GM11168 (cell line): ENCODE measurements around the gene CD58.

Experiments used
- in situ Hi-C: fragments of 300-500 bp; cut with MboI; formaldehyde crosslinking; loops from one replicate; pipeline ENCODE4 v1.12.0; 2022; ENCODE audit warnings: low sequenced_read_pairs; ENCODE audit not compliant: unreplicated experiment

CD58 gene

DNA sequence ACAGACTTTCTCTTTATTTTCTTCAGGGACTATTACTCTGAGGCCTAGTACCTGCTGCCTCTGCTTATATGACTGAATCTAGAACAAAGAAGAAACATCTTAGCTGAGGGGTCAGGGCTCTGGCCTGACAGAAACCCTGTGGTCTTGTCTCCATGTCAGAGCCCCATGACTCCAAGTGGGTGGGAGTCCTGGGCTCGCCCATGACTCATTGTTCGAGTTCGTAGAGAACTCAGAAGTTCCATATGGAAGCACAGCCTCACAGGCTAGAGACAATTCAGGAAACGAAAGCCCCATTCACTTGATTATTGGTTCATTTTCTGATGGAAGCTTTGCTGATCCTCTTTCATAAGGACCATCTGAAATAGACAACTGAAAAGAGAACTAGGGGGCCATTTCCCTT is 73.2 kb downstream of the CD58 start:
- in situ Hi-C loops, result loop anchor here (10.0 kb wide), 1 partner anchor 363 kb away; no protein-coding TSS in a partner anchor

DNA sequence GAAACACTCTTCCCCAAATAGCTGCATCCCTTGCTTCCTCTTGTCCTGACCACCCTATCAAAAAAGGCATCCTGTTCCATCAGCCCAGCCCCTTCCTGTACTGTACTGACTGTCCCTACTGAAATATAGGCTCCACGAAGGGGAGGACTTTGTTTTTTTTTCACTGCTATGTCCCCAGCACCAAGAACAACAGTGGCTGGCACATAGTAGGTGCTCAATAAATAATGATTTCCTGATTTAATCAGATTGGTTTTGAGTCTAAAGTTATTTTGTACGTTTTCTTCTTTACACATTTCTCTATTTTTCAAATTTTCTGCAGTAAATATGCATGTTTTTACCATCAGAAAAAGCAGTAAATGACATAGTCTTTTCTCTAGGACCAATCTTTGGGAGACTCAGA is 73.9 kb downstream of the CD58 start:
- in situ Hi-C loops, result loop anchor here (10.0 kb wide), 1 partner anchor 362 kb away; no protein-coding TSS in a partner anchor

DNA sequence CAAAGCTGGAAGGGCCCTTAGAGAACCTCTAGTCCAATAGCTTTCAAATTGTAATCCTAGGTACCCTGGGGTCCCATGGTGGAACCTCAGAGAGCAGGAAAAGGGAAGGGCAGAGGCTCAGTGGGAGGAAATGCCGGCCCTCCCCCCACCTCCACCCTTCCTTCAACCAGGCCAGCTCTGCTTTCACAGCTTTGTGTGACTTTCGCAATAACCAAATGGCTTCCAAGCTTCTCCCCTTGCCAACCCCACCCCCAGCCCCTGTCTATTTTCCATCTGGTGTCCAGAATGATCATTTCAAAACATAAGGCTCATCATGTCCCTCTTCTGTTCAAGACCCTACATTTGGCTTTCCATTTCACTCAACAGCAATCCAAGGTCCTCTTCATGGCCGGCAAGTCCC is 74.4 kb downstream of the CD58 start:
- in situ Hi-C loops, result loop anchor here (10.0 kb wide), 1 partner anchor 362 kb away; no protein-coding TSS in a partner anchor

DNA sequence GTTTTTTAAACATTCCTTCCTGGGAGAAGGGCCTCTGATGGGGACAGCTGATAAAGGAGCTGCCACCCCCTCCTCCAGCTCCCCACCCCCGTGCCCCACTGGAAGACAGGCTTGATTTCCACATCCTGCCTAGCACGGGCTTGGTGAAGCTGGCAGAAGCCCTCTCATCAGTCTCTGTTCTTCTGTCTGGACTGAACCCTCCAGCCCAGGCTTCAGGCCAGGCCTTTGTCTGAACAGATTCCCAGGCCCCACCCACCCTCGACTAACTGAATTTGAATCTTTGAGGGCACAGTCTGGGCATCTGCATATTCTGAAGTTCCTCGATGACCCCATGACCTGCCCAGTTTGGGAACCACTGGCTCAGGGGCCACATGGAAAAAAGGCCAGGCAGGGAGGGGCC is 75.3 kb downstream of the CD58 start:
- in situ Hi-C loops, result loop anchor here (10.0 kb wide), 1 partner anchor 361 kb away; no protein-coding TSS in a partner anchor

DNA sequence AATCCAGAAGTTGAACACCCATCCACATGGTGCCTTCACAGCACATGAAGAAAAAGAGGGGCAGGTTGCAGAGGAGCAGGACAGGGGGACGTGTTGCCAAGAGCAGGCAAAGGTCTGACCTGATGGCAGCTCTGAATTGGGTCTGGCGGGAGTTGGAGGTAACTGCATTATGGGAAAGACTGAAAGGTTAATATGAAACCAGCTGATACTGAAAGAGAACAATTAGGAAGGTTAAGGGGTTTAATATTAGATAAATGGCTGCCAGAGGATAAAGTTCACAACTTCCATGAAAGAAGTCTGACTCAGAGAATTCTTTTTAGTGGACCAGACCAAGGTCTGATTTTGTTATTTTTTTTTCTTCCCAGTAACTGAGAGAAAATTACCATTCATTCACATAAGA is 76.1 kb downstream of the CD58 start:
- in situ Hi-C loops, result loop anchor here (10.0 kb wide), 1 partner anchor 360 kb away; no protein-coding TSS in a partner anchor

DNA sequence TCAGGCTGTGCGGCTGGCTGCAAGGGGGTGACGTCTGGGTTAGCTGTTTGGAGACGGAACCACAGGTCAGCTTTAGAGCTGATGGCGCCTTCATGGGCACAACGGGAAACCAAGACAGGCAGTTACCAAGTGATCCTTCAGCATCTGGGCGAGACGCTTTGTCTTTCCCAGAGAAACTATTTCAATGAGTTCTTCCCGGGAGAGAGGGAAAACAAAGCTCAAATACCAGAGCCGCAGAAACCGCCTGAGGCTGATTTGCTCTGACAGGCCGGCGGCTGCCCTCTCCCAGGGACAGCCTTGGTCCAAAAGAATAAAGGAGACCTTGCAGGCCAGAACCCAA is 76.5 kb downstream of the CD58 start:
- in situ Hi-C loops, result loop anchor here (10.0 kb wide), 1 partner anchor 360 kb away; no protein-coding TSS in a partner anchor

DNA sequence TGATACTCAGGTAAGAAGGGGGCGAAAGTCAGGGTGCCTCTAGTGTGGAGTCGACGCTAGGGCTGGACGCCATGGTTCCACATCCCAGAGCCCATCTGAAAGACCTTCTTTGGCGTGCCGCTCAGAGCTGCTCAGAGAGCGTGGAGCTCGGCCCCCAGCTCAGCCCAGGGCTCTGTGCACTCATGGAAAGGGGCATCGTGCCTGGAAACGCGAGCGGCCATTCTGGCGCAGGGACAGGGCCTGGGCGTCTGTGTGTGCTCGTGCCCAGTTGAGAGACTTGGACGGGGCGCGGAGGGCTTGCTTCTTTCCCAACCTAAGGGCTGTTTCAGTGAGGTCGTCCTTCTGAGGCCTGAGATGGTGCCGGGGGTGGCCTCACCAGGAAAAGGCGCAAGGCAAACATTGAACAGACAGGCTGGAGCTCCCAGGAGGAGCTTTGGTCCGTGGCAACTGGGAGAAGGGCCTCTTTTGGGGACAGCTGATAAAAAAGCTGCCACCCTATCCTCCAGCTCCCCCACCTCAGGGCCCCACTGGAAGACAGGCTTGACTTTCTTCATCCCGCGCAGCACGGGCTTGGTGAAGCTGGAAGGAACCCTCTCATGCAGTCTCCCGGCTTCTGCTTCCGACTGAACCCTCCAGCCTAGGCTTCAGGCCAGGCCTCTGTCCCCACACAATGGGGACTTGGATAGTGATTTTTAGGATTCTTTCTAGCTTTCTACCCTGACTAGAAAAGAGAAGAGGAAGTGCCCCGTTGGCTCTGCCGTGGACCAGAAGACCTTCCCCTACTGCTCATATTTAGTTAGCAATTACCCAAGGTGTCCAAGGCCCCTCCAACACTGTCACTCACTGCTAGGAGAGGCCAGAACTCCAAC is 77.1 kb downstream of the CD58 start:
- in situ Hi-C loops, result loop anchor here (10.0 kb wide), 1 partner anchor 359 kb away; no protein-coding TSS in a partner anchor

DNA sequence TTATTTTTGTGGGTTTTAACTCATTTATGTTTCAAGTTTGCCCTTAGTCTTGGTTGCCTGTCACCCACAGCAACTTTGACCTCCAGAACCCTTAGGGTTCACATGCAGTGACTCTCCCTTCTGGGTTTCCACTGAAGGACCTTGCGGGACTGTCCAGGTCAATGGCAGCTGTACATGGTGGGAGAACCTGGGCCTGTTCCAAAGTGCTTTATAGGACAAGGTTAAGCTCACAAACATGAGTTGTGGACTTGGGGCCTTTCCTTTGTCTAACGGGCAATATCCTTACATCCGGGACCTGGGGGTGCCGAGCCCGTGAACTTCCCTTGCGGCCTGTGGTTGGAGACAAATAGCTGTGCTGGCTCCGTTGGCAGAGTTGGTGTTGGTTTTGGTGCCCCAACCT is 77.8 kb downstream of the CD58 start:
- in situ Hi-C loops, result loop anchor here (10.0 kb wide), 1 partner anchor 358 kb away; no protein-coding TSS in a partner anchor

DNA sequence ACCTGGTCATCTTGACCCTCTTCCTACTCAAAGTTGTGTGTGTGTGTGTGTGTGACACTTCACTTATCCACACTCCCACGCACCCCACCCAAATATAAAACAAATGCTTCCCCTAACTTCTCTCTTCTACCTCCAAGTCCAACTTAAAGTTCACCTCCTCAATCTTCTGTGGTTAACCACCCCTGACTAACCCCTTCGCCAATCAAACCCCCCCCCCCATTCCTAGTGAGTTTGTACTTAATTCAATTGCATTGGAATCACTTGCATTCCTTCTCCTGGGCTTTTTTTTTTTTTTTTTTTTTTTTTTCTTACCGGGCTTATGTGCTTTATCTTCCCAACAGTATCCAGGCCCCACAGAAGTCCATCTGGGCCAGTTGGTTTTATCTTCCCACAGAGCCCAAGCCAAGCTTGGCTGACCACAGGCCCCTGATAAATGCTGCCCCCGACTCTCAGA is 78.4 kb downstream of the CD58 start:
- in situ Hi-C loops, result loop anchor here (10.0 kb wide), 1 partner anchor 358 kb away; no protein-coding TSS in a partner anchor

DNA sequence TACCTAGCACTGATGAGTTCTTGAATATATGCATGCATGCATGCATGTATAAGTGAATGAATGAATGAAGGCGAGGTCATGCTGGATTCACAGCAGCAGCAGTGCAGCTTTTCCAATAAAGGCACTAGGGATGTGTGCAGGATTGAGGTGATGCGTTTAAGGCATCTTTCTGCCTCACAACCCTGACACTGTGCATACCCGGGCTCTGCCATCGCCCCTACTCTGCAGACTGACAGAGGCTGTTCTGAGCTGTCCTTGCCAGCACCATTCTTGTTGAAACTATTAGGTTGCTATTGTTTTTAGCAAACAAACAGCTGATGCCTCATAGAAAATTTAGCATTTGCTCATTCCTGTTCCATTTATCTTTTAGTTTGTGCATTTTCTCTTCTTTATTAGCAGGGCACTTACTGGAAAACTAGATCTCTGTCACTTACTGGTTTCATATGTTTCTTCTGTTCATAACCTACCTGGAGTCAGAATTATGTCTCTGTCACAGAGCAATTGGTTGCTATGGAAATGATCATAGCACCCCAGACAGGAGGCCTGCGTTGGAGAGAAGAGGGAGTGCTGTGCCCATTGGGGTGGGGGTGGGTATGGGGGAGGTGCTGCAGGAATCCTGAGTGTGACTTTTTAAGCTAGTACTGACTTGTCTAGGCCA is 79.0 kb downstream of the CD58 start:
- in situ Hi-C loops, result loop anchor here (10.0 kb wide), 1 partner anchor 357 kb away; no protein-coding TSS in a partner anchor

DNA sequence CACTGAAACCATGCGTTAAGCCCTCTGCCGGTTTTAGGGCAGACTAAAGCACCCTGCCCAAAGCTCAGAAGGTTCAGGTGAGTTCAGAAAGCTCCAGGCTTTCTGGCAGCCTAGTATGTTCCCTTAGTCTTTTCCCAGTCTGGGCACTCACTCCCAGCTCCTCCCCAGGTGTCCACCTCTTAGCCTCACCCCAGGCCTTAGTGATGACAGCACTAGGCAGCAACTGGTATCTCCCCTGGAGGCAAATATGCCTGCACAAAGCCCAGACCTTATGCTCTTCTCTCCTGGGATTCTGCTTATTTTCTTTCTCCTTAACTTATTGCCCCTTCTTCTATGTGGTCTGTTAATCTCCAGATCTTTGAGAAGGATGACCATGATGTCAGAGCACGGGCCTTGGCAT is 80.2 kb downstream of the CD58 start:
- in situ Hi-C loops, result loop anchor here (10.0 kb wide), 1 partner anchor 356 kb away; no protein-coding TSS in a partner anchor

DNA sequence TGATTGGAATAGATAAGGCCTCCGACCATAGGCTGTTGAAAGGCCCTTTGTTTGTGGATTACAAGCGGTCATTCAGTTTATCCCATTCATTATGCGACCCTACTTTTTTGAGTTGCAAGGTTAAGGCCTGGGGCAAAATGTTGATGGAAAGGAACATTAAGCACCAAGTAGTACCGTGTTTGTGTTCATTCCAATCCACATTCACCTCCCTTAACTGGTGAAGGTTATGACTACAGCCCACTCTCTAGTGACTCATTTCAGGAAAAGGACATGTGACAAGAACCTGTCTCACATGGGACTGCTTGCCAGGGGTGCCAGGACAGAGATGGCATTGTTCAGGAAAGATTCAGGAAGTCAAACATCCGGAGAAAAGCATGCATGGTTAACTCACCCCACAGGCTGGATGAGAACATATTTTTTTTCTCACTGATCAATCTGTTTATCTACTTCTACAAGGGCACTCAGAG is 81.6 kb downstream of the CD58 start:
- in situ Hi-C loops, result no loop called here

DNA sequence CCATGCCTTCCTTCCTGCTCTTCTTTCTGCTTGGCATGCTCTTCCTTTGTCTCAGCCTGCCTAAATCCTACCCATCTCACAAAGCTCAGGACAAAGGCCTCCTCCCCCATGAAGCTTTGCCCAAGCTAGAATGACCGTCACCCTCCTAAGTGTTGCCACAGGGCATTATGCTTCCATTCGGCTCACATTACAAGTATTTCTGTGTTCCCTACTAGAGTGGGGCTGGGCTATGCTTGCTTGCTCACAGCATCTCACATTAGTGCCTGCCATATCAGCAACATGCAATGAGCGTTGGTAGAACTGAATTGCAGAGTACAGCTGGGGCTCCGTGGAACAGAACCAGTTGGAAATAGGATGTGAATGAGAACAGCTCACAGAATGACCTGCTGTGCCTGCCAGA is 82.8 kb downstream of the CD58 start:
- in situ Hi-C loops, result no loop called here

DNA sequence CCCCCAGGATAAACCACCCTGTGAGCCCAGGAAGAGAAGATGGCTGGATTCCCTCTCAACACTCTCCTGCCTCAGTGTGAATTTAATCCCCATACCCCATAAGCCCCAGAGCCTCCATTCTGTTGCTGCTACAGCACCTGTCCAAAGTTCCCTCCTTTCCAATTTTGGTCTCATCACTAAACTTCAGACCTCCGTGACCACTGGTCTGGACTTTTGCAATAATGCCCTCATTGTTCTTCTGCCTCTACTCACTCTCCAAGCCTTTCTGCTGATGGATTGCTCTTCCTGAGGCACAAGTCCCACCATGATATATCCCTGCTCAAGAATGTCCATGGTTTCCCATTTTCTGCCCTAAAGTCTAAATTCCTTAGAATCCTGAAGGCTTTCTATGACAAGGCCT is 83.2 kb downstream of the CD58 start:
- in situ Hi-C loops, result no loop called here

DNA sequence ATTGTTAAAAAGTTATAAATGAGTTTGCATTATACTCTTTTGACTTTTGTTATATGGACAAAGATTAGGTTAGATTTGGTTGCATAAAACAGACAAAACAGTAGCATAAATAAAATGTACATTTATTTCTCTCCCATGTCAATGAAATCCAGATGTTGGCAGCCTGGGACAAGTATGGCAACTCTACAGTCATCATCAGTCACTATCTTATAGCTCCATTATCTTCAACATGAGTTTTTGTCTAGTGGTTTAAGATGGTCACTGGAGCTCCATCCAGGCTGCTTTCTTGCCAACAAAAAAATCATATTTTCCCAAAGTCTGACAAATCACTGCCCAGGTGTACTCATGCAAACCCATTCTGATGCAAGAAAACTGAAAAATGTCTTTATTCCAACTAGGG is 83.8 kb downstream of the CD58 start:
- in situ Hi-C loops, result no loop called here

DNA sequence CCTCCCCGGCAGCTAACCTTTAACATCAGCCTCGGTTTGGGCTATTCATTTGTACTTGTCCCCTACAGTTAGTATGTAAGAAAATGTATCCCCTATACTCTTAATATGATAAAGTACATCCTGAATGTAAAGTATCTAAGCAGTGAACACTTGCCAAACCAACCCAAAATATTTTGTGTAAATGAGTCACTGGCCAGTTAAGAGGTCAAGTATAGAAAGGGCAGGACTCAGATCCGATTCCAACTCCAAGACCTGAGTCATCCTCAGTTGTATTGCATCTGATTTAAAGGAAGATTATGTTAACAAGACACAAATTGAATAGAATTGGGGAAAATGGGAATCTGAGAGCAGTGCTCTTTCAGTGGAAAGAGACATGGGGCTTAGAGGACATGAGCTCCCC is 84.4 kb downstream of the CD58 start:
- in situ Hi-C loops, result no loop called here

DNA sequence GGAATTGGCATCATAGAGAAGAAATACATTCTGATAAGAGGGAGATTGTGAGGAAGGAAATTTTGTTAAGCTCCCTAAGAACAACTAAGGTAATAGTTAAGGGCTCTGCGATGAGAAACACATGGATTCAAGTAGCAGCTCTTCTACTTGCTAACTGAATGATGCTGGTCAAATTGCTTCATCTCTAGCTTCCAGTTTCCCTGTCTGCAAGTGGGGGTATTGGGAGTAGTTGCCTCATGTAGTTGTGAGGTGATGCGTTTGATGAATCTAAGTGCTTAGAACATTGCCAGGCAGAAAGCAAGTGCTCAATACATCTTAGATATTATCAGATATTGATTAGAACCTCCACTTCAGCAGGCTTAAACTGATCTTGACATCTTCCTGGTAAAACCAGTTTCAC is 84.8 kb downstream of the CD58 start:
- in situ Hi-C loops, result no loop called here

DNA sequence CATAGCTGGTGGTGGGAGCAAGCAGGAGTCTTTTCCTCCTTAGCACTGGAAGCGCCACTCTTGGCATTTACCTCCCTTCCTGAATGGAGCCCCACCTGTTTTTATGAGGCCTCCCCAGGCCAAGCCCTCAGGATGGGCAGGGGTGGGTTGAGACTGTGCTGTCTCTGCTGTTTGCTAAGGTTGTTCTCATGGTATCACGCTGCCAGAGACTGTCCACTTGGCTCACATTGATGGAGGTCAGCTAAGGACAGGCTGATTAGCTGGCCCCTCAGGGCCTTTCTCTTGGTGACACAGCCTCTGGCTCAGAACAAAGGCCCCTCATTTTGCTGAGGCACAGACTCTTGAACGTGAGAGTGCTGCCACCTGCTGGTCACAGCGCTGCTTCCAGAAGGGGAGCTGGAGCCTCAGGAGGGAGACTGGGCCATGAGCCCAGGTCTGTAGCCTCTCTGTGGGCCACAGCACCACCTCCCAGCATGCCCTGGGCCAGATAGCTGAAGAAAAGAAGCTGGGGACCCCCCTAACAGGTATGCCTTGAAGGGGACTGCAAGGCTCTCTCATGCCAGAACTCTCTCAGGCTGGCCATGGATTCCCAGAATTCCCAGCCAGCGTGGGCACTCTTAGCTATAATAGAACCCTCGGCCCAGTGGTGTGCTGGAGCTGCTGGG is 85.6 kb downstream of the CD58 start:
- in situ Hi-C loops, result no loop called here

DNA sequence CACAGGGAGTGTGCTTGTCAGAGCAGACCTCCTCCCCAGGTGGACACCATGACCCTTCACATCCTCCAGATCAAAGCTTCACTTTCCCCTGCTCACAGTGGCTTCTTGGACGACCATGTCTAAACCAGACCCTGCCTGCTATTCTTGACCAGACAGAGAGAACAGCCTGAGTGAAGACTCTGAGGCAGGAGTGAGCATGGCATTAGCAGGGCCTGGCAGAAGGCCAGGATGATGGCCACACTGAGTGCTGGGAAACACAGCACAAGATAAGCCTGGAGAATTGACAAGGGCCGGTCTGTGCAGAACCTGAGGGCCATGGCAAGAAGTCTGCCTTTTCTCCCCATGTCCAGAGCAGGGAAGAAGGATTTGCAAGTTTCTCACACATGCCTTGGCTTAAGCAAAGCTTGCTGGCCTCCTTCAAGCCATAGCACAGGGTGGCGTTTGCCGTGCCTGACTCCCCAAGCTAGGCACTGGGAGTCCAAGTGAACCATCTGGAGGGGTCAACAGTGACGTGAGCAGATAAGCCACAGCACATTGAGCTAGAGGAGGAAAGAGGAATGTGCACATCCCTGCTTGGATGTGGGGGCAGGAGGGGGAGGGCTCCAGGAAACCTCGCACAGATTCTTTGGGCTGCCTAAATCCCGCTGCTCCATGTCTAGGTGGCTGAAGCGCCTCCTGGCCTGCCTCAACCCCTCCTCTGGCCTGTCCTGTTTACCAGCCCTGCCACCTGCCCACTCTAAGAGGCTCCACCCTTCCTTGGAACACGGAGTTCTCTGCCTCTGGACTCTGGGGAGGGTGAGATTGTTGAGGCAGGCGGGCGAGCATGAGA is 87.1 kb downstream of the CD58 start:
- in situ Hi-C loops, result loop anchor here (5.0 kb wide), 1 partner anchor 121 kb away; no protein-coding TSS in a partner anchor
